ENCODE measurements around the gene ACTR8. TPM values are rescaled to one million over a fixed set of nuclear protein-coding genes. Genes with fewer than 3 reads are reported as not detected.
A peak's percentile ranks its signal among the peaks of the same experiment; 100 is the strongest.

Gene ACTR8
- total and polyA plus RNA-seq, 9 donors: 17.7 to 30.2 (median 24.8) TPM

DNA sequence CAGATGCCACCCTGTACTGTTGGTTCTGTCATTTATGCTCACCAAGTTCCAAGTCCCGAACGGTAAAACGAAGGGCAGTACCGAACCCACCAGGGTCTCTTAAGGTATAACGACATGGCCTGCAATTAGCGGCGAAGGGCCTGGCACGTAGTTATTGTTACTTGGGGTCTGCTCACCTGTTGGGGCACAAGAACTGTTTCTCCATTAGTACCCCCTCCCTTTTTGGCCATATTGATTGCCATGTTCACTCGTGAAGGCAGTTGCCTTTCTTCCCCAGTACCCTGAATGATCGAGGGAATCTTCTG, 35.1 kb downstream of the ACTR8 start:
- Histone ChIP-seq H3K36me3 (ENCODE audit: control insufficient read depth, insufficient read depth, low read length) (no peaks in the 10 kb centered on the region), H3K4me3 (ENCODE audit: low read length) (peak overlapping the region; percentile 56)
- WGBS (ENCODE audit: insufficient coverage): 61% methylated on average over 5 of the region's 10 CpGs

DNA sequence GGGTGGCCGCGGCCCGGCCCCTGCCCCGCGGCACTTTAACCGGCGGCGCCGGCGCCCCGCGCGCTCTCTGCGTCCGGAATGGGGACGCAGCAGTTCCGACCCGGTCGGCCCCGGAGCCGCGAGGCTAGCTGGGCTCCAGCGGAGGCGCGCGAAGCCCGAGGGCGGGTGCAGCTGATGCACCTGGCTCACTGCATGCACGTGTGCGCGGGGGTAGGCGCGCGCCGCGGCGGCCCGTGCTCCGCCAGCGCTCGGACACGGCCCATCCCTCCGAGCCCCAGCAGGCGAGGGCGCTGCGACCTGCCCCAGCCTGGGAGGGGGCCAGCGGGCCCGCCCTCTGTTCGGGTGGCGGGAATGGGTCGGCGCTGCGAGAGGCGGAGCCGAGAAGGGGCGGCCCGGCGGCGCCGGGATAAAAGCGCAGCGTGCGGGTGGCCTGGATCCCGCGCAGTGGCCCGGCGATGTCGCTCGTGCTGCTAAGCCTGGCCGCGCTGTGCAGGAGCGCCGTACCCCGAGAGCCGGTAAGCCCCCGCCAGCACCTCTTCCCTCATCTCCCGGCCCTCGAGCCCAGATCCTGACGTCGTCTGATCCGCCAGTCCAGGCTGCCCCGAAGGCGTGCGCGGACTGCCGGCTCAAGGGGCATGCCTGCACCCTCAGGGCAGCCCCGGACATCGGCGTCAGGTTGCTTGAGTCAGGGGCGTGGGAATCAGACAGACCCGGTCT, 35.7 kb downstream of the ACTR8 start, which contains the start of the genes CHDH and IL17RB:
Gene CHDH (minus strand): TSS at position 286 of the 717 bp plus-strand sequence. CDS start 22,411 bp downstream, outside the sequence.
Gene IL17RB (plus strand): TSS at position 435 of the 717 bp plus-strand sequence. CDS start 21 bp downstream, at position 456.
- Histone ChIP-seq H3K27me3 (ENCODE audit: control insufficient read depth, insufficient read depth, low read length) (peaks cover 44% of the 10 kb centered on the region), H3K4me3 (ENCODE audit: low read length) (peak within 1 kb of the TSS; percentile 56), H3K4me1 (ENCODE audit: control insufficient read depth, insufficient read depth, low read length) (peaks cover 6% of the 10 kb centered on the region), H3K9me3 (replicated peaks; ENCODE audit: control insufficient read depth, low read depth, low read length) (no peaks in the 10 kb centered on the region), H3K36me3 (ENCODE audit: control insufficient read depth, insufficient read depth, low read length) (no peaks in the 10 kb centered on the region), H3K27ac (ENCODE audit: low read length) (no peak within 1 kb of the TSS)
- 1% methylated on average over 87 of the region's 91 CpGs for WGBS (ENCODE audit: insufficient coverage)
- peak; percentile 74 for DNase-seq

More for the DNA sequence above, 35.1 kb downstream of the ACTR8 start:
- Histone ChIP-seq H3K4me1 (ENCODE audit: control insufficient read depth, insufficient read depth, low read length) (peaks cover 6% of the 10 kb centered on the region), H3K27me3 (ENCODE audit: control insufficient read depth, insufficient read depth, low read length) (peaks cover 44% of the 10 kb centered on the region), H3K9me3 (replicated peaks; ENCODE audit: control insufficient read depth, low read depth, low read length) (no peaks in the 10 kb centered on the region), H3K27ac (ENCODE audit: low read length) (no peak overlapping the region)
- no peak for DNase-seq

DNA sequence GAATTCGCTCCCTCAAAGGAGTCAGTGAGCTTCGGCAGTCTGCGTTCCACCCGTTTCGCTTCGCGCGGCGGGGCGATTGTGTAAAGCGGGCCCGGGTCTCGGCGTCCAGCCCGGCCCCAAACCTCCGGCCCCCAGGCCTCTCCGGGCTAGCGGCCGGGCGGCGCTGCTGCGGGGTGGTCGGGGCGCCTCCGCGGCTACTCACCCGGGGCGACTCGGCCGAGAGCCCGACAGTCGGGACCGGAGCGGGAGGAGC, 36.1 kb downstream of the ACTR8 start:
- Histone ChIP-seq H3K27me3 (ENCODE audit: control insufficient read depth, insufficient read depth, low read length) (peaks cover 44% of the 10 kb centered on the region), H3K36me3 (ENCODE audit: control insufficient read depth, insufficient read depth, low read length) (no peaks in the 10 kb centered on the region), H3K4me3 (ENCODE audit: low read length) (peak overlapping the region; percentile 56), H3K27ac (ENCODE audit: low read length) (no peak overlapping the region), H3K4me1 (ENCODE audit: control insufficient read depth, insufficient read depth, low read length) (peaks cover 6% of the 10 kb centered on the region), H3K9me3 (replicated peaks; ENCODE audit: control insufficient read depth, low read depth, low read length) (no peaks in the 10 kb centered on the region)
- WGBS (ENCODE audit: insufficient coverage): under 1% methylated on average over 34 of the region's 34 CpGs
- DNase-seq: no peak

DNA sequence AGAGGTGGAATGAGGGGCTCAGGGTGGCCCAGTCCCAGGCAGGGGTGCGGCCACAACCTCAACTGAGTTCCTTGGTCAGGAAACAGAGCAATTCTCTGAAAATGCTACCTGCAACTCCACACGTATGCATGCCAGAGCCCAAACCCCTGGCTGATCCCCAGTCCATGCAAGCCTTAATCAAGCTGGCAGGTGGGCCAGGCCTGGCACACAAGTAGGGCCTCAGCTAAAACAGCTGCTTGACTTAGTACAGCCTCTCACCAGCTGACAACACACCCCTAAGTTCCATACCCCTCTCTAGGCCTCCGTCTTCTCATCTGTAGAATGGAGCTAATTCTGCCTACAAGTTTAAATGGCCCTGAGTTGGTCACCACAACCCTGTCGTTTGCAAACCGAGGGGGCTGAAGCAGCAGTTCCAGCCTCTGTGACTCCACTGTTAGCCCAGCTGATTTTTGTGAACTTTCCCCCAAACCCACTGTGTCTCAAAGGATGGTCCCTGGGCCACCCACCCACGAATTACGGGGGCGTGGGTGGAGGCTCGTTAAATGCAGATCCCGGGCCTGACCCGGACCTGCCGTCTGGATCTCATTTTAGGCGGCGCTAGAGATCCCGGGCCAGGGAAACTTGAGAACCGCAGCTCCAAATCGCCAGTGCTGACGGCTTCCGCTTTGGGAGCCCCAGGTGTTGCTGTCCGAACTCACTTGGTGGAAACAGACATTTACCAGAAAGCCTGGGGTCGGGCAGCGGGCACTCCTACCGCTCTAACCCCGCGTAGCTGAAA, 36.7 kb downstream of the ACTR8 start:
- Histone ChIP-seq H3K9me3 (replicated peaks; ENCODE audit: control insufficient read depth, low read depth, low read length) (no peaks in the 10 kb centered on the region), H3K27me3 (ENCODE audit: control insufficient read depth, insufficient read depth, low read length) (peaks cover 44% of the 10 kb centered on the region), H3K4me3 (ENCODE audit: low read length) (peak overlapping the region; percentile 56), H3K4me1 (ENCODE audit: control insufficient read depth, insufficient read depth, low read length) (peaks cover 6% of the 10 kb centered on the region), H3K36me3 (ENCODE audit: control insufficient read depth, insufficient read depth, low read length) (no peaks in the 10 kb centered on the region), H3K27ac (ENCODE audit: low read length) (no peak overlapping the region)
- DNase-seq: peak; percentile 88
- WGBS (ENCODE audit: insufficient coverage): 14% methylated on average over 25 of the region's 25 CpGs

DNA sequence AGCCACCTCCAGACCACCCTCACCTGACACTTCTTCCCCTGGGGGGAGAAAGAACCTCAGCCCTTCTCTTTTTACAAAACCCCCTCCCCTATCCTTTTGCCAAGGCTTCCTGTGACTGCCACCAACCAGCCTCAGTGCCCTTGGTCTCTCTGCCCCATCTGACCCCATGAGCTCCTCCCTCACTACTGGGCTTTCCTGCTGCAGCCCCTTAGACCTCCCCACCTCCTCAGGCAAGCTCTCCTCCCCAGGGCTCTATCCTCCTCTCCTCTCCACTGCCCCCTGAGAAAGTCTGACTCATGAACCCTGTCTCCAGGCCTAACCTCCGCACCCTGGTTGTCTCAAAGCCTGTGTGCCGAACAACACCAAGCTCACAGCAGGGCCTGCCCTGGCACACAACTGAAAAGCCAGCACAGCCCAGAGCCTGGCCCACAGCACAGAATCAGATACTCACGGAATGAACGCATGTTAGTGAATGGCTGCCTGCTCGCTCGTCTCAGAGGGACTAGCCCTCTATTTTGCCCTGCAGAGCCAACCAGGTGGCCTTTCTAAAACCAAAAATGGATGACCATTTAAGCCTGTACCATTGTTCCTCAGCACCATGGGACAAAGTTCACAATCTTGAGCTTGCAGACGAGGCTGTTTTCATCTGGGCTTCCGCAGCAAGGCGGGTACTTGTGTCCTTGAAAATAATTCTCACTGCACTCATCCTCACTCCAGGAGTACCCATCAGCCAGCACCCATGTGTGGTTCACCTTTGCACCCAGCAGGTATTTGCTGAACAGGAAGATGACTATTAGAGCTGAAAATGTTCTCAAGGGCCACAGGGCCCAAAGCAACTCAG, 37.5 kb downstream of the ACTR8 start:
- no peak for DNase-seq
- Histone ChIP-seq H3K4me1 (ENCODE audit: control insufficient read depth, insufficient read depth, low read length) (peaks cover 6% of the 10 kb centered on the region), H3K36me3 (ENCODE audit: control insufficient read depth, insufficient read depth, low read length) (no peaks in the 10 kb centered on the region), H3K4me3 (ENCODE audit: low read length) (no peak overlapping the region), H3K27ac (ENCODE audit: low read length) (no peak overlapping the region), H3K27me3 (ENCODE audit: control insufficient read depth, insufficient read depth, low read length) (peaks cover 44% of the 10 kb centered on the region), H3K9me3 (replicated peaks; ENCODE audit: control insufficient read depth, low read depth, low read length) (no peaks in the 10 kb centered on the region)
- 80% methylated on average over 9 of the region's 9 CpGs for WGBS (ENCODE audit: insufficient coverage)

DNA sequence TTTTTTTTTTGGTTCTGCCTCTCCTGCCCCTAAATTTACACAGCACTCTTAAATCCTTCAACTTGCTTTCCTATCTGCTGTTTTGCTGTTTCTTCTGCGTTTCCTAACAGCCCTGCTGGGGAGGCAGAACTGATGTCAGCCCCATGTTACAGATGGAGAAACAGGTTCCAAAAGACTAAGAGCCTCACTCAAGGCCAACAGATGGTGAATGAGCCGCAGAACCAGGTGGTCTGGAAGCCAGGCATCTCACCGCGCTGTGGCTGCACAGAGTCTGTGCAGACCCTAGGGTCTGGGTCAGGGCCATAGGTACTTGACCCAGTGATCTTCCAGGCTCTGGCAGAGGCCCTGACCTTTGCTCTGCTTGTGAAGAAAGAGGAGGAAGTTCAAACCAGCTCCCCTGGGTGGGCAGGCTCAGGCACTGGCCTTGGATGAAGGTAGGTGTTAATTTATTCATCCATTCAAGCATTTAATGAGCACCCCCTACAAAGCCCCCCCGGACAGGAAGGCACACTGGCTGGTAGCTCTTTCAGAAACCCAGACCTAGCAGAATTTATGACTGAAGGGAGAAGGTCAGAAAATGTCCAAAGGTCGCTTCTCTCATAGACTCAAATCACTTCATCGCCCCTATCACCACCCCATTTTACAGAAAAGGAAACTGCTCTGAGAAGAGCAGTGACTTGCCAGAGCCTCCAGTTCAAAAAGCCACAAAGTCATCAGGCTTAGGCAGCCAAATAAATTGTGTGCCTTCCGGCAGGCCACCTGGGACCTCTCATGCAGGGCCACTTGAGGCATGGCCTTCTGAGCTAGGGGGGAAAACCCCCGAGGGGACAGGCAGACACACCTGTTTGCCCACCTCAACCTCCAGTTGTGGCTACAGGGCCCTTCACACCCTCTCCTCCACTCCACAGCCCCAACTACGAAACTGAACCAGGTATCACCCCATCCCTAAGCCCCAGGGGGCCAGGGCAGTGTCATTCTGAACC, 38.5 kb downstream of the ACTR8 start:
- Histone ChIP-seq H3K9me3 (replicated peaks; ENCODE audit: control insufficient read depth, low read depth, low read length) (no peaks in the 10 kb centered on the region), H3K4me3 (ENCODE audit: low read length) (no peak overlapping the region), H3K27me3 (ENCODE audit: control insufficient read depth, insufficient read depth, low read length) (peaks cover 40% of the 10 kb centered on the region), H3K4me1 (ENCODE audit: control insufficient read depth, insufficient read depth, low read length) (peaks cover 6% of the 10 kb centered on the region), H3K36me3 (ENCODE audit: control insufficient read depth, insufficient read depth, low read length) (no peaks in the 10 kb centered on the region), H3K27ac (ENCODE audit: low read length) (no peak overlapping the region)
- WGBS (ENCODE audit: insufficient coverage): 60% methylated on average over 8 of the region's 10 CpGs
- DNase-seq: no peak

DNA sequence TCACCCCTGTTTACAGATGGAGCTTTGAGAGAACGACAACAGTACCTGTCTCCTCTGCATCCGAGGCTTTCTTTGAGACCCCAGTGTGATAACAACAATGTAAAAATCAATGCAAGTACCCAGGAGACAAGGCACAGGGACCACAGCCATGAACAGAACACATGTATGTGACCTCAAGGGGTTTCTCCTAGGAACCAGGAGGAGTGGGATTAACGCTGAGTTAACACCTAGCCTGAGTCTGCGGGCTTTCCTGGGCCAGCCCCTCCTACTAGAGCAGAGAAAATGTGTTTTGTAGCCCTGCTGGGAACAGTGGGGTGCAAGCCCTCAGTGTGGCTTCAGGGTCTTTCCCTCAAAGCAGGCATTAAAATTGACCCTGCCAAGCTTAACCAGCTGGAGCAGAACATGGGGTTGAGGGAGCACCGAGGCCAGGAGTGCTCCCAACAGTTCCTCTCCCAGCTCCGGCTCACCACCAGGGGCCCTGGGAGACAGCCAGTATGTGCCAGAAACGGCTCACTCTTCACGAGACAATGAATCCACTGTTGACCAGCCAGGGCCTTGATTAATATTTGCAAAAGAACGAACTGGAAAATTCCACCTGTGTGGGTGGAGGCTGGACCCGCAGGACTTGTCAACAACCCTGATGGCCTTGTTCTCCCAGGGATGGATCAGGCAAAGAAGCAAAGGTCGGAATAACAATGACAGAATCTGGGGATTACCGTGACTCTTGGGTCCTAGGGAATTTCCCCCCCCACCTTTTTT, 39.3 kb downstream of the ACTR8 start:
- peak; percentile 17 for DNase-seq
- no peak overlapping the region for H3K27ac ChIP-seq (ENCODE audit: low read length)
- WGBS (ENCODE audit: insufficient coverage): 26% methylated on average over 8 of the region's 12 CpGs
- H3K27me3 ChIP-seq (ENCODE audit: control insufficient read depth, insufficient read depth, low read length): peaks cover 35% of the 10 kb centered on the region
- no peaks in the 10 kb centered on the region for H3K9me3 ChIP-seq (replicated peaks; ENCODE audit: control insufficient read depth, low read depth, low read length)
- peaks cover 6% of the 10 kb centered on the region for H3K4me1 ChIP-seq (ENCODE audit: control insufficient read depth, insufficient read depth, low read length)
- H3K36me3 ChIP-seq (ENCODE audit: control insufficient read depth, insufficient read depth, low read length): no peaks in the 10 kb centered on the region
- no peak overlapping the region for H3K4me3 ChIP-seq (ENCODE audit: low read length)

DNA sequence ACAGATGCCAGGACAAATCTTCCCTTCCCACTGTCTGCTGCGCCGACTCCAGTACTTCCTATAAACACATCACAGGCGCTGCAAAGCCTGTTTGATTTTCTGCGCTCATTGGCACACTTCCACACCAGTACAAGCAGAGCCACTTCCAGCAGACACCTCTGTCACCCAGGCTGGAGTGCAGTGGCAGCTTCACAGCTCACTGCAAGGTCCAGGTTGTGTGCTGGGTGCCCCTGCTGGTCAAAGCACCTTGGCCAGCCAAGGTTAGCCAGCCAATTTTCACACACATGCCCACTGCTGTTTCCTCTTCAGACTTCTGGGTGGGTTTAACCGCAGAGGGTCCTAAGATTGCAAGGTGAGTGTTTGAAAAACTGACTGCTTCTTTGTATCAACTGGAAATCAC, 40.7 kb downstream of the ACTR8 start:
- H3K4me1 ChIP-seq (ENCODE audit: control insufficient read depth, insufficient read depth, low read length): peaks cover under 1% of the 10 kb centered on the region
- H3K36me3 ChIP-seq (ENCODE audit: control insufficient read depth, insufficient read depth, low read length): no peaks in the 10 kb centered on the region
- no peak overlapping the region for H3K4me3 ChIP-seq (ENCODE audit: low read length)
- H3K9me3 ChIP-seq (replicated peaks; ENCODE audit: control insufficient read depth, low read depth, low read length): no peaks in the 10 kb centered on the region
- no peak for DNase-seq
- WGBS (ENCODE audit: insufficient coverage): 91% methylated on average over 4 of the region's 5 CpGs
- H3K27me3 ChIP-seq (ENCODE audit: control insufficient read depth, insufficient read depth, low read length): peaks cover 23% of the 10 kb centered on the region
- no peak overlapping the region for H3K27ac ChIP-seq (ENCODE audit: low read length)

DNA sequence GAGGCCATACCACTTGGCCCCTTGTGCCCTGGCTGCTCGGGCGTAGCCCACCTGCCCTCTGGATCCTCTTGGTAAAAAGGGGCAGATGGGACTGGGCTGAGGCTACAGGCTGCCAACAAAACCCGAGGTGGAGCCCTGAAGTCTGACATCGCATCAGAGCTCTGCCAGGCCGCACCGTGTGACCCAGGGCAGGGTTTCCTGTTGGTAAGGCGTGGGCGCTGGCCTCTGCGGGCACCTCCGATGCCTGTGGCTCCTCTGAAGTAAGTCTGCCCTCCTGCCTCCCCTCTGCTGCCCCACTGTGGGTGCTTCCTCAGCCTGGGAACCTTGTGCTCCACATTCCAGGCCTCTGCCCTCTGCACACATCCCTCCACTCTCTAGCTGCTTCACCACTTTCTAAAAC, 44.6 kb downstream of the ACTR8 start:
- Histone ChIP-seq H3K27me3 (ENCODE audit: control insufficient read depth, insufficient read depth, low read length) (no peaks in the 10 kb centered on the region), H3K36me3 (ENCODE audit: control insufficient read depth, insufficient read depth, low read length) (no peaks in the 10 kb centered on the region), H3K27ac (ENCODE audit: low read length) (no peak overlapping the region), H3K4me1 (ENCODE audit: control insufficient read depth, insufficient read depth, low read length) (no peaks in the 10 kb centered on the region), H3K9me3 (replicated peaks; ENCODE audit: control insufficient read depth, low read depth, low read length) (no peaks in the 10 kb centered on the region), H3K4me3 (ENCODE audit: low read length) (no peak overlapping the region)
- no peak for DNase-seq
- 88% methylated on average over 10 of the region's 10 CpGs for WGBS (ENCODE audit: insufficient coverage)

Measured in muscle of leg (tissue), 11 donors.